ENCODE data around the gene MAN2B2.

DNA sequence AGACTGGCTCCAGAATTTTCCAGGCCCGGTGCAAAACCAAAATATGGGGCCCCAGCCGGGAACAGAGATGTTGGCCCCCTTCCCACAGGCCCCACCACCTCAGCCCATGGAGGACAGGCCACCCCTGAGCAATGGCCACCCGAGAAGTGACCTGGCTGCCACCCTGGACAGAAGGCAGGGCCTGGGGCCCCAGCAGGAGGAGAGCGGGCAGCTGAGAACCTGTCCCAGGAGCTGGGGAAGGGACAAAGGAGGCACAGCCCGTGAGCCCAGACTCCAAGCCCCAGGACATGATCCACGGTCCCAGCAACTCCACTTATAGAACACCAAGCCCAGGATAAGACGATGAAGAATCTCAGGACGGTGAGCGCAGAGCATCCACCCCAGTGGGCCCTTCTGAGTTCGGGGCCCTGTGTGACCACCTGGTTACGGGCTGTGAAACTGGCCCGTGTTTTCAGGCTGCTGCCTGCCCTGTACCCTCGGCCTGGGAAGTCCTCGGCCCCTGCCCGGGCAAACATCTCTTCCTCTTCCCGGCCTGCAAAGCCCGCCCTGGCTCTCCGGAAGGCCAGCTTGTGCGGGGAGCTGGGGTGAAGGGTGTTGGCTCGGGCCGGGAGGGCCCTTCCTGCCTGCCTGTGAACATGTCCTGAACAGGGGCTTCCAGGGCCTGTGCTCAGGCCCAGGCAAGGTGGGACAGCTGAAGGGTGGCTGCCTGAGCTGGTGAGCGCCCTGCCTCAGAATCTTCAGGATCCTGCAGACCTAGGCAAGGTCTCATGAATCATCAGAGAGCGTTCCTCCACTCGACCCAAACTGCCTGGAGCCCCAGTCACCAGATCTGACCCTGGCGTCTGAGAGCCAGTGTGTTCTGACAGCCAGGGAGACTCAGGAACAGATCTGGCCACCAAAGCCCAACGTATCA, 47.0 kb upstream of the MAN2B2 start:
- no peak for TF ChIP-seq CTCF (IDR thresholded peaks at IDR 0.05; ENCODE audit: low read depth, low read length)
- TF ChIP-seq EZH2phosphoT487 (IDR thresholded peaks at IDR 0.05; ENCODE audit: low read depth): no peak
